Colonic mucosa (tissue), 4 donors: ENCODE measurements around the gene SAFB2. TPM values are rescaled to one million over a fixed set of nuclear protein-coding genes. Genes with fewer than 3 reads are reported as not detected.
A peak's percentile ranks its signal among the peaks of the same experiment; 100 is the strongest.

Source experiments
- DNase-seq: peaks from one replicate; pipeline ENCODE4 v3.0.0-alpha.2; 2020
- H3K27ac ChIP-seq: fragments of 200-600 bp; one replicate; pipeline ENCODE4 v1.8.0; 2021
- H3K27me3 ChIP-seq: fragments of 200-600 bp; one replicate; pipeline ENCODE4 v1.8.0; 2021
- H3K36me3 ChIP-seq: fragments of 200-600 bp; one replicate; pipeline ENCODE4 v1.8.0; 2021
- H3K4me1 ChIP-seq: fragments of 200-600 bp; one replicate; pipeline ENCODE4 v1.8.0; 2021; ENCODE audit warnings: mild to moderate bottlenecking
- H3K4me3 ChIP-seq: fragments of 200-600 bp; one replicate; pipeline ENCODE4 v1.8.0; 2021
- H3K9ac ChIP-seq, 2 donors: one replicate each; pipeline ENCODE4 v1.7.0; 2013; ENCODE audit warnings: control low read depth in 2 of 2, low read depth in 2 of 2, low read length in 2 of 2
- H3K9me3 ChIP-seq: fragments of 200-600 bp; one replicate; pipeline ENCODE4 v1.8.0; 2021
- CTCF ChIP-seq: fragments of 200-600 bp; IDR thresholded peaks from one replicate; pipeline ENCODE4 v1.8.0; 2022; ENCODE audit warnings: antibody characterized with exemption, mild to moderate bottlenecking
- intact Hi-C: fragments of 100-400 bp; cut with DNase I; formaldehyde crosslinking; loops from one replicate; pipeline ENCODE4 v1.14.1; 2022
- total RNA-seq, 2 donors: library from RNA; stranded (reverse); fragmentation: NEBNext Ultra II Directional in 1 of 2; extraction: Animal tissue kit (Norgen Biotek cat#: 25700) in 1 of 2; gene quantifications; one replicate each; pipeline ENCODE4 v1.2.1, GENCODE V29; 2021
- donor health status: healthy.
- donor health status: DM: no; HTN: no; CAD: no.
- donor health status: DM: no; HTN: no; CAD: no.

SAFB2 gene
- total RNA-seq, 2 donors from 2014 or later, result 46.1 to 108 TPM

GRCh38 chr19:5567970-5568407 lies 54.6 kb downstream of the SAFB2 start:
- no peak overlapping the region for H3K27ac ChIP-seq
- H3K4me3 ChIP-seq, result peak overlapping the region; percentile 41
- no peaks in the 10 kb centered on the region for H3K36me3 ChIP-seq
- DNase-seq, result no peak
- H3K9ac ChIP-seq, result no peak overlapping the region
- TF ChIP-seq CTCF, result no peak
- intact Hi-C loops, result loop anchor here (10.0 kb wide), 1 partner anchor 523 kb away; no protein-coding TSS in a partner anchor
- peaks cover 19% of the 10 kb centered on the region for H3K27me3 ChIP-seq
- no peaks in the 10 kb centered on the region for H3K4me1 ChIP-seq
- no peaks in the 10 kb centered on the region for H3K9me3 ChIP-seq

GRCh38 chr19:5567360-5567969 lies 55.1 kb downstream of the SAFB2 start, which contains the start of gene TINCR:
TINCR (minus strand) TSS chr19:5567953.
- no peak for DNase-seq
- TF ChIP-seq CTCF, result no peak
- intact Hi-C loops, result loop anchor here (10.0 kb wide), 1 partner anchor 523 kb away; no protein-coding TSS in a partner anchor
- Histone ChIP-seq H3K36me3 (no peaks in the 10 kb centered on the region), H3K4me3 (peak within 1 kb of the TSS; percentile 41), H3K27ac (no peak within 1 kb of the TSS), H3K9ac (no peak within 1 kb of the TSS), H3K4me1 (no peaks in the 10 kb centered on the region), H3K27me3 (peaks cover 19% of the 10 kb centered on the region), H3K9me3 (no peaks in the 10 kb centered on the region)

- no peak overlapping the region for H3K4me3 ChIP-seq
- no peak overlapping the region for H3K27ac ChIP-seq
- peaks cover 19% of the 10 kb centered on the region for H3K27me3 ChIP-seq
- no peaks in the 10 kb centered on the region for H3K4me1 ChIP-seq
- no peak for DNase-seq
- H3K36me3 ChIP-seq, result no peaks in the 10 kb centered on the region
- no peak for TF ChIP-seq CTCF
- intact Hi-C loops, result loop anchor here (10.0 kb wide), 1 partner anchor 520 kb away; no protein-coding TSS in a partner anchor
- no peak overlapping the region for H3K9ac ChIP-seq
- no peaks in the 10 kb centered on the region for H3K9me3 ChIP-seq
These were observed 57.6 kb downstream of the SAFB2 start for GRCh38 chr19:5564930-5565329.

- Histone ChIP-seq H3K9me3 (no peaks in the 10 kb centered on the region), H3K27ac (no peak overlapping the region), H3K27me3 (peaks cover 19% of the 10 kb centered on the region), H3K4me3 (no peak overlapping the region), H3K4me1 (no peaks in the 10 kb centered on the region), H3K36me3 (no peaks in the 10 kb centered on the region), H3K9ac (no peak overlapping the region)
- DNase-seq, result no peak
- intact Hi-C loops, result loop anchor here (10.0 kb wide), 1 partner anchor 519 kb away; no protein-coding TSS in a partner anchor
- TF ChIP-seq CTCF, result no peak
These were observed 58.5 kb downstream of the SAFB2 start for GRCh38 chr19:5563935-5564612.

- Histone ChIP-seq H3K9me3 (no peaks in the 10 kb centered on the region), H3K27me3 (peaks cover 12% of the 10 kb centered on the region), H3K4me1 (no peaks in the 10 kb centered on the region), H3K9ac (no peak overlapping the region), H3K27ac (no peak overlapping the region), H3K4me3 (no peak overlapping the region), H3K36me3 (no peaks in the 10 kb centered on the region)
- intact Hi-C loops, result loop anchor here (10.0 kb wide), 1 partner anchor 518 kb away; no protein-coding TSS in a partner anchor
- no peak for DNase-seq
- no peak for TF ChIP-seq CTCF
These were observed 59.6 kb downstream of the SAFB2 start for GRCh38 chr19:5563008-5563431.
